ENCODE results near the gene IFT88.

IFT88 gene

GRCh38 chr13:20633802-20634201 lies 66.8 kb downstream of the IFT88 start:
- TF ChIP-seq REST (IDR thresholded peaks at IDR 0.05; ENCODE audit: low read depth) (no peak), TAF1 (IDR thresholded peaks at IDR 0.05; ENCODE audit: low read depth) (no peak), RAD21 (IDR thresholded peaks at IDR 0.05; ENCODE audit: low read depth) (no peak), TCF12 (IDR thresholded peaks at IDR 0.05; ENCODE audit: low read depth) (no peak), YY1 (IDR thresholded peaks at IDR 0.05; ENCODE audit: low read depth) (no peak), ZBTB7A (IDR thresholded peaks at IDR 0.05; ENCODE audit: low read depth) (no peak), TEAD4 (IDR thresholded peaks at IDR 0.05) (no peak), EGR1 (IDR thresholded peaks at IDR 0.05) (no peak), FOXM1 (IDR thresholded peaks at IDR 0.05; ENCODE audit: borderline replicate concordance, low read depth) (no peak), EP300 (IDR thresholded peaks at IDR 0.05; ENCODE audit: borderline replicate concordance) (no peak)

GRCh38 chr13:20636079-20636478 lies 69.1 kb downstream of the IFT88 start:
- TF ChIP-seq YY1 (IDR thresholded peaks at IDR 0.05; ENCODE audit: low read depth) (no peak), TCF12 (IDR thresholded peaks at IDR 0.05; ENCODE audit: low read depth) (no peak), EP300 (IDR thresholded peaks at IDR 0.05; ENCODE audit: borderline replicate concordance) (no peak), FOXM1 (IDR thresholded peaks at IDR 0.05; ENCODE audit: borderline replicate concordance, low read depth) (no peak), CREB1 (IDR thresholded peaks at IDR 0.05; ENCODE audit: low read depth) (no peak), MAX (IDR thresholded peaks at IDR 0.05) (no peak), EGR1 (IDR thresholded peaks at IDR 0.05) (no peak), CEBPB (IDR thresholded peaks at IDR 0.05) (no peak), TAF1 (IDR thresholded peaks at IDR 0.05; ENCODE audit: low read depth) (no peak), NFIC (IDR thresholded peaks at IDR 0.05) (no peak), RAD21 (IDR thresholded peaks at IDR 0.05; ENCODE audit: low read depth) (no peak), TEAD4 (IDR thresholded peaks at IDR 0.05) (no peak), REST (IDR thresholded peaks at IDR 0.05; ENCODE audit: low read depth) (no peak), USF1 (IDR thresholded peaks at IDR 0.05) (no peak), ZBTB7A (IDR thresholded peaks at IDR 0.05; ENCODE audit: low read depth) (no peak)

- TF ChIP-seq RAD21 (IDR thresholded peaks at IDR 0.05; ENCODE audit: low read depth) (no peak), REST (IDR thresholded peaks at IDR 0.05; ENCODE audit: low read depth) (no peak), FOXM1 (IDR thresholded peaks at IDR 0.05; ENCODE audit: borderline replicate concordance, low read depth) (no peak), EP300 (IDR thresholded peaks at IDR 0.05; ENCODE audit: borderline replicate concordance) (no peak), ZBTB7A (IDR thresholded peaks at IDR 0.05; ENCODE audit: low read depth) (no peak), CREB1 (IDR thresholded peaks at IDR 0.05; ENCODE audit: low read depth) (no peak), TAF1 (IDR thresholded peaks at IDR 0.05; ENCODE audit: low read depth) (no peak), USF1 (IDR thresholded peaks at IDR 0.05) (no peak), EGR1 (IDR thresholded peaks at IDR 0.05) (no peak), MAX (IDR thresholded peaks at IDR 0.05) (no peak), CEBPB (IDR thresholded peaks at IDR 0.05) (no peak), NFIC (IDR thresholded peaks at IDR 0.05) (no peak), TEAD4 (IDR thresholded peaks at IDR 0.05) (no peak), YY1 (IDR thresholded peaks at IDR 0.05; ENCODE audit: low read depth) (no peak), TCF12 (IDR thresholded peaks at IDR 0.05; ENCODE audit: low read depth) (no peak)
These were observed 70.9 kb downstream of the IFT88 start for GRCh38 chr13:20637811-20638210.

- TF ChIP-seq USF1 (IDR thresholded peaks at IDR 0.05) (no peak), ZBTB7A (IDR thresholded peaks at IDR 0.05; ENCODE audit: low read depth) (no peak), EP300 (IDR thresholded peaks at IDR 0.05; ENCODE audit: borderline replicate concordance) (no peak), TEAD4 (IDR thresholded peaks at IDR 0.05) (no peak), REST (IDR thresholded peaks at IDR 0.05; ENCODE audit: low read depth) (no peak), FOXM1 (IDR thresholded peaks at IDR 0.05; ENCODE audit: borderline replicate concordance, low read depth) (no peak), NFIC (IDR thresholded peaks at IDR 0.05) (no peak), YY1 (IDR thresholded peaks at IDR 0.05; ENCODE audit: low read depth) (no peak)
These were observed 80.8 kb downstream of the IFT88 start for GRCh38 chr13:20647758-20648157.

Data from Ishikawa (cell line).